Endothelial cell of umbilical vein (primary cell): ENCODE measurements around the gene MARK2.

Experiments
- EZH2 ChIP-seq: IDR thresholded peaks from 2 replicates; pipeline ENCODE4 v1.6.1; 2012; ENCODE audit warnings: borderline replicate concordance, low read depth, mild to moderate bottlenecking, moderate library complexity, low read length, inconsistent platforms; ENCODE audit not compliant: severe bottlenecking
- FOS ChIP-seq: IDR thresholded peaks from 2 replicates; pipeline ENCODE4 v1.6.1; 2011; ENCODE audit warnings: mild to moderate bottlenecking, low read length, moderate library complexity, borderline replicate concordance; ENCODE audit not compliant: insufficient read depth
- JUN ChIP-seq: IDR thresholded peaks from 2 replicates; pipeline ENCODE4 v1.6.1; 2011; ENCODE audit warnings: borderline replicate concordance, low read depth; ENCODE audit not compliant: insufficient read length, insufficient read depth
- MYC ChIP-seq: IDR thresholded peaks from one replicate; pipeline ENCODE4 v1.6.1; 2011; ENCODE audit warnings: mild to moderate bottlenecking, low read depth, low read length
- POLR2A ChIP-seq: IDR thresholded peaks from 2 replicates; pipeline ENCODE4 v1.6.1; 2012; ENCODE audit warnings: low read depth, mild to moderate bottlenecking, control low read depth, low read length
- POLR2AphosphoS5 ChIP-seq: IDR thresholded peaks from 2 replicates; pipeline ENCODE4 v1.6.1; 2012; ENCODE audit warnings: low read depth, mild to moderate bottlenecking, control low read depth, low read length, moderate library complexity; ENCODE audit not compliant: insufficient read depth
- TF ChIP-seq, protein P1 (sequence below), 2 donors: IDR thresholded peaks; 1 replicate in 1 of 2; 2 replicates in 1 of 2; pipeline ENCODE4 v1.5.1; 2011; ENCODE audit warnings: low read length in 2 of 2, mild to moderate bottlenecking in 2 of 2, moderate library complexity in 2 of 2, control low read depth in 1 of 2, inconsistent platforms in 1 of 2, low read depth in 1 of 2; ENCODE audit not compliant: insufficient read depth in 1 of 2; ENCODE audit errors: extremely low read depth in 1 of 2
- TF ChIP-seq, protein P2 (sequence below): IDR thresholded peaks from 2 replicates; pipeline ENCODE4 v1.6.1; 2011; ENCODE audit not compliant: insufficient read depth, insufficient read length

DNA sequence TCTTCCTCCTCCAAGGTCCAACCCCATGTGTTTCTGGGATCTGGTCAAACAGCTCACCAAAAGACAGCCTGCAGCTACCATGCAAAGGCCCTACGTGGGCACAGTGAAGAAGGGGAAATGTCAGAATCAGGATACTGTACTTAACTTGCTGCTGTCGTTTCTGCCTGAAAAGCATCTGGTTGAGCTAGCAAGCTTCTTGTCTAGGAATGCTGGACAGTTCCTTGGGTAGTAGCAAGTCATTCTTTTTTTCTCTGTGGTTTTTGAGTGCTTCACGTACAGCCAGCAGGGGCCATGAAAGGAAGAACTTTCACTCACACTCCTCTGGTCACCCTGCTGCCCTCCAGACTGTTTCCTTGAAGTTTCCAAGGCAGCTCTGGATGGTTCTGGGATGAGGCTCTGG lies 53.3 kb downstream of the MARK2 start:
- TF ChIP-seq, protein P1, sequence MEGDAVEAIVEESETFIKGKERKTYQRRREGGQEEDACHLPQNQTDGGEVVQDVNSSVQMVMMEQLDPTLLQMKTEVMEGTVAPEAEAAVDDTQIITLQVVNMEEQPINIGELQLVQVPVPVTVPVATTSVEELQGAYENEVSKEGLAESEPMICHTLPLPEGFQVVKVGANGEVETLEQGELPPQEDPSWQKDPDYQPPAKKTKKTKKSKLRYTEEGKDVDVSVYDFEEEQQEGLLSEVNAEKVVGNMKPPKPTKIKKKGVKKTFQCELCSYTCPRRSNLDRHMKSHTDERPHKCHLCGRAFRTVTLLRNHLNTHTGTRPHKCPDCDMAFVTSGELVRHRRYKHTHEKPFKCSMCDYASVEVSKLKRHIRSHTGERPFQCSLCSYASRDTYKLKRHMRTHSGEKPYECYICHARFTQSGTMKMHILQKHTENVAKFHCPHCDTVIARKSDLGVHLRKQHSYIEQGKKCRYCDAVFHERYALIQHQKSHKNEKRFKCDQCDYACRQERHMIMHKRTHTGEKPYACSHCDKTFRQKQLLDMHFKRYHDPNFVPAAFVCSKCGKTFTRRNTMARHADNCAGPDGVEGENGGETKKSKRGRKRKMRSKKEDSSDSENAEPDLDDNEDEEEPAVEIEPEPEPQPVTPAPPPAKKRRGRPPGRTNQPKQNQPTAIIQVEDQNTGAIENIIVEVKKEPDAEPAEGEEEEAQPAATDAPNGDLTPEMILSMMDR (IDR thresholded peaks at IDR 0.05; ENCODE audit: extremely low read depth in 1 of 2, insufficient read depth in 1 of 2, low read depth in 1 of 2, low read length in 2 of 2) = no peak
- TF ChIP-seq, protein P2, sequence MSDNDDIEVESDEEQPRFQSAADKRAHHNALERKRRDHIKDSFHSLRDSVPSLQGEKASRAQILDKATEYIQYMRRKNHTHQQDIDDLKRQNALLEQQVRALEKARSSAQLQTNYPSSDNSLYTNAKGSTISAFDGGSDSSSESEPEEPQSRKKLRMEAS = no peak
- no peak for TF ChIP-seq FOS
- no peak for TF ChIP-seq JUN
- TF ChIP-seq POLR2A = no peak
- no peak for TF ChIP-seq EZH2
- no peak for TF ChIP-seq POLR2AphosphoS5
- TF ChIP-seq MYC = no peak
